DND-41 (cell line): ENCODE measurements around the gene EFR3B.

Experiments
- EZH2 ChIP-seq: IDR thresholded peaks from 3 replicates; pipeline ENCODE4 v1.6.1; 2012; ENCODE audit warnings: borderline replicate concordance, low read depth, mild to moderate bottlenecking, moderate library complexity, low read length, inconsistent platforms; ENCODE audit not compliant: severe bottlenecking
- TF ChIP-seq, protein P1 (sequence below): IDR thresholded peaks from 2 replicates; pipeline ENCODE4 v1.5.1; 2012; ENCODE audit warnings: borderline replicate concordance, low read length, moderate library complexity, mild to moderate bottlenecking; ENCODE audit not compliant: poor library complexity, severe bottlenecking; ENCODE audit errors: extremely low read depth

- TF ChIP-seq, protein P1, sequence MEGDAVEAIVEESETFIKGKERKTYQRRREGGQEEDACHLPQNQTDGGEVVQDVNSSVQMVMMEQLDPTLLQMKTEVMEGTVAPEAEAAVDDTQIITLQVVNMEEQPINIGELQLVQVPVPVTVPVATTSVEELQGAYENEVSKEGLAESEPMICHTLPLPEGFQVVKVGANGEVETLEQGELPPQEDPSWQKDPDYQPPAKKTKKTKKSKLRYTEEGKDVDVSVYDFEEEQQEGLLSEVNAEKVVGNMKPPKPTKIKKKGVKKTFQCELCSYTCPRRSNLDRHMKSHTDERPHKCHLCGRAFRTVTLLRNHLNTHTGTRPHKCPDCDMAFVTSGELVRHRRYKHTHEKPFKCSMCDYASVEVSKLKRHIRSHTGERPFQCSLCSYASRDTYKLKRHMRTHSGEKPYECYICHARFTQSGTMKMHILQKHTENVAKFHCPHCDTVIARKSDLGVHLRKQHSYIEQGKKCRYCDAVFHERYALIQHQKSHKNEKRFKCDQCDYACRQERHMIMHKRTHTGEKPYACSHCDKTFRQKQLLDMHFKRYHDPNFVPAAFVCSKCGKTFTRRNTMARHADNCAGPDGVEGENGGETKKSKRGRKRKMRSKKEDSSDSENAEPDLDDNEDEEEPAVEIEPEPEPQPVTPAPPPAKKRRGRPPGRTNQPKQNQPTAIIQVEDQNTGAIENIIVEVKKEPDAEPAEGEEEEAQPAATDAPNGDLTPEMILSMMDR: no peak
- no peak for TF ChIP-seq EZH2
These were observed 33.0 kb downstream of the EFR3B start for GRCh38 chr2:25074826-25075225.
